ENCODE measurements around the gene TYR.

- TF ChIP-seq, protein P1, sequence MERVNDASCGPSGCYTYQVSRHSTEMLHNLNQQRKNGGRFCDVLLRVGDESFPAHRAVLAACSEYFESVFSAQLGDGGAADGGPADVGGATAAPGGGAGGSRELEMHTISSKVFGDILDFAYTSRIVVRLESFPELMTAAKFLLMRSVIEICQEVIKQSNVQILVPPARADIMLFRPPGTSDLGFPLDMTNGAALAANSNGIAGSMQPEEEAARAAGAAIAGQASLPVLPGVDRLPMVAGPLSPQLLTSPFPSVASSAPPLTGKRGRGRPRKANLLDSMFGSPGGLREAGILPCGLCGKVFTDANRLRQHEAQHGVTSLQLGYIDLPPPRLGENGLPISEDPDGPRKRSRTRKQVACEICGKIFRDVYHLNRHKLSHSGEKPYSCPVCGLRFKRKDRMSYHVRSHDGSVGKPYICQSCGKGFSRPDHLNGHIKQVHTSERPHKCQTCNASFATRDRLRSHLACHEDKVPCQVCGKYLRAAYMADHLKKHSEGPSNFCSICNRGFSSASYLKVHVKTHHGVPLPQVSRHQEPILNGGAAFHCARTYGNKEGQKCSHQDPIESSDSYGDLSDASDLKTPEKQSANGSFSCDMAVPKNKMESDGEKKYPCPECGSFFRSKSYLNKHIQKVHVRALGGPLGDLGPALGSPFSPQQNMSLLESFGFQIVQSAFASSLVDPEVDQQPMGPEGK (CRISPR knock-in tag; IDR thresholded peaks at IDR 0.05; ENCODE audit: borderline replicate concordance), result no peak
- TF ChIP-seq CREB5 (CRISPR knock-in tag; IDR thresholded peaks at IDR 0.05; ENCODE audit: low read depth) (no peak), ZNF565 (CRISPR knock-in tag; conservative IDR thresholded peaks at IDR 0.05; ENCODE audit: low read depth) (no peak), CSDC2 (CRISPR knock-in tag; IDR thresholded peaks at IDR 0.05) (no peak), TCF4 (CRISPR knock-in tag; IDR thresholded peaks at IDR 0.05; ENCODE audit: borderline replicate concordance) (no peak), ZNF8 (CRISPR knock-in tag; IDR thresholded peaks at IDR 0.05) (no peak), RARB (CRISPR knock-in tag; IDR thresholded peaks at IDR 0.05) (no peak), TOX (CRISPR knock-in tag; IDR thresholded peaks at IDR 0.05; ENCODE audit: borderline replicate concordance) (no peak), GLIS3 (CRISPR knock-in tag; IDR thresholded peaks at IDR 0.05) (no peak), ZFP30 (CRISPR knock-in tag; IDR thresholded peaks at IDR 0.05) (no peak), ZFP3 (CRISPR knock-in tag; IDR thresholded peaks at IDR 0.05) (no peak), OSR1 (CRISPR knock-in tag; IDR thresholded peaks at IDR 0.05) (no peak), ARNTL (CRISPR knock-in tag; IDR thresholded peaks at IDR 0.05; ENCODE audit: borderline replicate concordance, low read depth) (no peak)
- TF ChIP-seq, protein P2, sequence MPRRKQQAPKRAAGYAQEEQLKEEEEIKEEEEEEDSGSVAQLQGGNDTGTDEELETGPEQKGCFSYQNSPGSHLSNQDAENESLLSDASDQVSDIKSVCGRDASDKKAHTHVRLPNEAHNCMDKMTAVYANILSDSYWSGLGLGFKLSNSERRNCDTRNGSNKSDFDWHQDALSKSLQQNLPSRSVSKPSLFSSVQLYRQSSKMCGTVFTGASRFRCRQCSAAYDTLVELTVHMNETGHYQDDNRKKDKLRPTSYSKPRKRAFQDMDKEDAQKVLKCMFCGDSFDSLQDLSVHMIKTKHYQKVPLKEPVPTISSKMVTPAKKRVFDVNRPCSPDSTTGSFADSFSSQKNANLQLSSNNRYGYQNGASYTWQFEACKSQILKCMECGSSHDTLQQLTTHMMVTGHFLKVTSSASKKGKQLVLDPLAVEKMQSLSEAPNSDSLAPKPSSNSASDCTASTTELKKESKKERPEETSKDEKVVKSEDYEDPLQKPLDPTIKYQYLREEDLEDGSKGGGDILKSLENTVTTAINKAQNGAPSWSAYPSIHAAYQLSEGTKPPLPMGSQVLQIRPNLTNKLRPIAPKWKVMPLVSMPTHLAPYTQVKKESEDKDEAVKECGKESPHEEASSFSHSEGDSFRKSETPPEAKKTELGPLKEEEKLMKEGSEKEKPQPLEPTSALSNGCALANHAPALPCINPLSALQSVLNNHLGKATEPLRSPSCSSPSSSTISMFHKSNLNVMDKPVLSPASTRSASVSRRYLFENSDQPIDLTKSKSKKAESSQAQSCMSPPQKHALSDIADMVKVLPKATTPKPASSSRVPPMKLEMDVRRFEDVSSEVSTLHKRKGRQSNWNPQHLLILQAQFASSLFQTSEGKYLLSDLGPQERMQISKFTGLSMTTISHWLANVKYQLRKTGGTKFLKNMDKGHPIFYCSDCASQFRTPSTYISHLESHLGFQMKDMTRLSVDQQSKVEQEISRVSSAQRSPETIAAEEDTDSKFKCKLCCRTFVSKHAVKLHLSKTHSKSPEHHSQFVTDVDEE (CRISPR knock-in tag; IDR thresholded peaks at IDR 0.05), result no peak
Observed at GRCh38 chr11:89201138-89201537, 23.5 kb downstream of the TYR start.
